ENCODE data around the gene HTR4.

- TF ChIP-seq CTCF (IDR thresholded peaks at IDR 0.05; ENCODE audit: extremely low read depth in 1 of 2, insufficient read depth in 1 of 2, low read depth in 1 of 2, low read length in 2 of 2) (no peak), POLR2AphosphoS5 (IDR thresholded peaks at IDR 0.05; ENCODE audit: insufficient read depth, low read depth, low read length) (no peak), POLR2A (IDR thresholded peaks at IDR 0.05; ENCODE audit: low read depth, low read length) (no peak), EZH2 (IDR thresholded peaks at IDR 0.05; ENCODE audit: borderline replicate concordance, low read depth, low read length, severe bottlenecking) (no peak), JUN (IDR thresholded peaks at IDR 0.05; ENCODE audit: borderline replicate concordance, insufficient read depth, insufficient read length, low read depth) (no peak), FOS (IDR thresholded peaks at IDR 0.05; ENCODE audit: borderline replicate concordance, insufficient read depth, low read length) (no peak), GATA2 (IDR thresholded peaks at IDR 0.05; ENCODE audit: insufficient read depth, insufficient read length, low read depth, low read length) (no peak)
- TF ChIP-seq, protein P1, sequence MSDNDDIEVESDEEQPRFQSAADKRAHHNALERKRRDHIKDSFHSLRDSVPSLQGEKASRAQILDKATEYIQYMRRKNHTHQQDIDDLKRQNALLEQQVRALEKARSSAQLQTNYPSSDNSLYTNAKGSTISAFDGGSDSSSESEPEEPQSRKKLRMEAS (IDR thresholded peaks at IDR 0.05; ENCODE audit: insufficient read depth, insufficient read length): no peak
Measured at GRCh38 chr5:148458036-148458888, 196.1 kb downstream of the HTR4 start.
